H1 (cell line): ENCODE results near the gene PSMC1. TPM values are rescaled to one million over a fixed set of nuclear protein-coding genes. Genes with fewer than 3 reads are reported as not detected.

Experiments
- CTCF ChIA-PET: fragments of 300-600 bp; sonication (Branson Sonifier 250); formaldehyde crosslinking; loops from one replicate; lab custom pipeline; 2021; ENCODE audit not compliant: partially characterized antibody; lab: Charles Lee
- POLR2A ChIA-PET: fragments of 300-600 bp; sonication (Branson Sonifier 250); formaldehyde crosslinking; loops from one replicate; lab custom pipeline; 2021; ENCODE audit warnings: inconsistent platforms; ENCODE audit not compliant: partially characterized antibody; lab: Charles Lee
- DNase-seq, 2 experiments: peaks; one replicate each; pipeline versions ENCODE4 v3.0.0 to v3.0.0-alpha.2; 2010 to 2022; ENCODE audit warnings: low spot score in 2 of 2, low read depth in 1 of 2, mixed read lengths in 1 of 2
- FAIRE-seq: peaks from 2 replicates; lab custom pipeline; 2011; peaks lifted over from hg19 to GRCh38; lab: Jason Lieb, UNC
- H2AFZ ChIP-seq: 2 replicates; pipeline ENCODE4 v1.8.1; 2012; ENCODE audit warnings: low read length, inconsistent platforms
- H2AK5ac ChIP-seq: 2 replicates; pipeline ENCODE4 v1.6.1; 2013; ENCODE audit warnings: low read depth, low read length
- H2BK120ac ChIP-seq: replicated peaks from 2 replicates; pipeline ENCODE3; 2013; ENCODE audit warnings: low read depth, low read length, inconsistent platforms
- H2BK12ac ChIP-seq: 2 replicates; pipeline ENCODE4 v1.6.1; 2013; ENCODE audit warnings: low read depth, low read length
- H2BK15ac ChIP-seq: 2 replicates; pipeline ENCODE4 v1.6.1; 2013; ENCODE audit warnings: low read length
- H2BK20ac ChIP-seq: 2 replicates; pipeline ENCODE4 v1.6.1; 2013; ENCODE audit warnings: low read length
- H2BK5ac ChIP-seq: 2 replicates; pipeline ENCODE4 v1.6.1; 2013; ENCODE audit warnings: low read depth, low read length
- H3K14ac ChIP-seq: 2 replicates; pipeline ENCODE4 v1.6.1; 2013; ENCODE audit warnings: inconsistent platforms; ENCODE audit not compliant: insufficient read length
- H3K18ac ChIP-seq: 2 replicates; pipeline ENCODE4 v1.6.1; 2013; ENCODE audit warnings: low read length; ENCODE audit errors: extremely low read depth
- H3K23ac ChIP-seq: 2 replicates; pipeline ENCODE4 v1.6.1; 2013; ENCODE audit warnings: inconsistent platforms; ENCODE audit not compliant: insufficient read length
- H3K23me2 ChIP-seq: 2 replicates; pipeline ENCODE4 v1.6.1; 2013; ENCODE audit warnings: low read depth, low read length
- H3K27ac ChIP-seq: 2 replicates; pipeline ENCODE4 v1.6.1; 2011; ENCODE audit warnings: low read depth, low read length, inconsistent platforms
- H3K27me3 ChIP-seq, 4 experiments: replicated peaks in 1 of 4; 1 replicate in 1 of 4; 2 replicates in 3 of 4; pipeline versions ENCODE4 v1.6.1 to v1.8.1; 2011 to 2013; ENCODE audit warnings: low read length in 3 of 4, mild to moderate bottlenecking in 3 of 4, inconsistent platforms in 2 of 4, mixed read lengths in 2 of 4, moderate library complexity in 1 of 4; ENCODE audit not compliant: control insufficient read depth in 3 of 4, insufficient read depth in 3 of 4; ENCODE audit errors: extremely low read depth in 1 of 4
- H3K36me3 ChIP-seq, 4 experiments: 2 replicates each; pipeline versions ENCODE4 v1.6.1 to v1.8.1; 2011 to 2013; ENCODE audit warnings: mild to moderate bottlenecking in 4 of 4, low read length in 3 of 4, moderate library complexity in 2 of 4, control low read depth in 1 of 4, inconsistent platforms in 1 of 4; ENCODE audit not compliant: insufficient read depth in 4 of 4, control insufficient read depth in 2 of 4
- H3K4ac ChIP-seq: replicated peaks from 2 replicates; pipeline ENCODE3; 2013; ENCODE audit warnings: low read length, low read depth, mixed read lengths, inconsistent platforms; ENCODE audit not compliant: insufficient read length
- H3K4me1 ChIP-seq, 4 experiments: replicated peaks in 1 of 4; 1 replicate in 1 of 4; 2 replicates in 3 of 4; pipeline versions ENCODE4 v1.6.1 to v1.8.1; 2011 to 2013; ENCODE audit warnings: low read length in 3 of 4, inconsistent platforms in 2 of 4, mixed read lengths in 1 of 4; ENCODE audit not compliant: insufficient read depth in 4 of 4, control insufficient read depth in 3 of 4
- H3K4me2 ChIP-seq, 2 experiments: 2 replicates each; pipeline versions ENCODE4 v1.6.1 to v1.8.1; 2011 to 2013; ENCODE audit warnings: low read depth in 2 of 2, low read length in 2 of 2, control low read depth in 1 of 2, inconsistent platforms in 1 of 2, mild to moderate bottlenecking in 1 of 2; ENCODE audit not compliant: insufficient read depth in 1 of 2
- H3K4me3 ChIP-seq, 4 experiments: fragments of 200-600, 300-600 bp in 1 of 4; sonication (generic), shearing (Covaris generic), sonication (Bioruptor Twin) in 1 of 4; 2 replicates each; pipeline versions ENCODE4 v1.5.1 to v1.8.1; 2011 to 2016; ENCODE audit warnings: low read length in 4 of 4, low read depth in 3 of 4, control low read depth in 2 of 4, inconsistent platforms in 2 of 4, mild to moderate bottlenecking in 2 of 4, mixed read lengths in 1 of 4, moderate library complexity in 1 of 4; ENCODE audit not compliant: insufficient read depth in 2 of 4; ENCODE audit errors: extremely low read depth in 1 of 4
- H3K56ac ChIP-seq: replicated peaks from 2 replicates; pipeline ENCODE3; 2013; ENCODE audit warnings: low read depth, mild to moderate bottlenecking, mixed read lengths, low read length, inconsistent platforms; ENCODE audit not compliant: insufficient read length
- H3K79me1 ChIP-seq: 2 replicates; pipeline ENCODE4 v1.6.1; 2013; ENCODE audit warnings: low read depth, low read length, control low read depth
- H3K79me2 ChIP-seq, 2 experiments: 2 replicates each; pipeline versions ENCODE4 v1.6.1 to v1.8.1; 2012 to 2013; ENCODE audit warnings: low read length in 2 of 2, mild to moderate bottlenecking in 2 of 2, inconsistent platforms in 1 of 2; ENCODE audit not compliant: insufficient read depth in 2 of 2, control insufficient read depth in 1 of 2
- H3K9ac ChIP-seq, 4 experiments: replicated peaks in 1 of 4; 1 replicate in 1 of 4; 2 replicates in 3 of 4; pipeline versions ENCODE4 v1.6.1 to v1.8.1; 2011 to 2013; ENCODE audit warnings: low read depth in 3 of 4, low read length in 3 of 4, control low read depth in 2 of 4, mild to moderate bottlenecking in 2 of 4, moderate library complexity in 2 of 4, inconsistent platforms in 1 of 4; ENCODE audit errors: extremely low read depth in 1 of 4
- H3K9me3 ChIP-seq, 2 experiments: 2 replicates each; pipeline versions ENCODE4 v1.6.1 to v1.8.1; 2012 to 2013; ENCODE audit warnings: mild to moderate bottlenecking in 2 of 2, moderate library complexity in 2 of 2, control low read depth in 1 of 2, inconsistent platforms in 1 of 2, low read depth in 1 of 2, low read length in 1 of 2, mixed read lengths in 1 of 2; ENCODE audit not compliant: insufficient read depth in 2 of 2
- H4K20me1 ChIP-seq, 2 experiments: replicated peaks in 1 of 2; 2 replicates each; pipeline versions ENCODE3 to v1.8.1; 2011 to 2013; ENCODE audit warnings: inconsistent platforms in 2 of 2, low read length in 2 of 2, mild to moderate bottlenecking in 1 of 2; ENCODE audit not compliant: insufficient read depth in 2 of 2, control insufficient read depth in 1 of 2
- H4K5ac ChIP-seq: 2 replicates; pipeline ENCODE4 v1.6.1; 2013; ENCODE audit warnings: low read length, low read depth, mixed read lengths, inconsistent platforms; ENCODE audit not compliant: insufficient read length
- H4K8ac ChIP-seq: 2 replicates; pipeline ENCODE4 v1.8.0; 2013; ENCODE audit warnings: mild to moderate bottlenecking, moderate library complexity, low read length, inconsistent platforms; ENCODE audit not compliant: insufficient read depth; ENCODE audit errors: extremely low read depth
- H4K91ac ChIP-seq: replicated peaks from 2 replicates; pipeline ENCODE3; 2013; ENCODE audit warnings: low read length, mixed read lengths, inconsistent platforms; ENCODE audit not compliant: insufficient read length
- ASH2L ChIP-seq: fragments of 200-600, 300-600 bp; sonication (generic); IDR thresholded peaks from one replicate; pipeline ENCODE4 v1.7.1; 2017; ENCODE audit warnings: low read length
- BACH1 ChIP-seq: IDR thresholded peaks from 2 replicates; pipeline ENCODE4 v1.6.1; 2012; ENCODE audit warnings: low read length, improper control_type of control experiment
- CBX8 ChIP-seq: fragments of 300-800, 300-1000 bp; sonication (generic); IDR thresholded peaks from 2 replicates; pipeline ENCODE4 v1.7.1; 2016; ENCODE audit warnings: low read depth, low read length, borderline replicate concordance
- CHD1 ChIP-seq: IDR thresholded peaks from 2 replicates; pipeline ENCODE4 v1.6.1; 2012; ENCODE audit warnings: low read depth, low read length, improper control_type of control experiment
- EZH2 ChIP-seq: fragments of 200-600 bp; sonication (generic); IDR thresholded peaks from 2 replicates; pipeline ENCODE4 v1.7.1; 2012; ENCODE audit warnings: low read depth, mild to moderate bottlenecking, moderate library complexity, low read length, inconsistent platforms; ENCODE audit not compliant: severe bottlenecking
- FOSL1 ChIP-seq: IDR thresholded peaks from 2 replicates; pipeline ENCODE4 v1.6.1; 2011; ENCODE audit warnings: mild to moderate bottlenecking, low read depth, low read length, moderate library complexity; ENCODE audit not compliant: insufficient read depth
- KDM5A ChIP-seq: fragments of 200-600 bp; IDR thresholded peaks from 2 replicates; pipeline ENCODE4 v1.7.1; 2012; ENCODE audit warnings: mild to moderate bottlenecking, low read length, inconsistent platforms, mixed read lengths
- PHF8 ChIP-seq: fragments of 200-600 bp; sonication (generic); conservative IDR thresholded peaks from 2 replicates; pipeline ENCODE4 v1.7.1; 2012; ENCODE audit warnings: low read depth, mild to moderate bottlenecking, inconsistent platforms, low read length, moderate library complexity
- POLR2A ChIP-seq, 2 experiments: IDR thresholded peaks; 1 replicate in 1 of 2; 2 replicates in 1 of 2; pipeline ENCODE4 v1.6.1; 2011; ENCODE audit warnings: low read depth in 2 of 2, low read length in 2 of 2, mild to moderate bottlenecking in 2 of 2; ENCODE audit errors: control extremely low read depth in 1 of 2
- TCF12 ChIP-seq: IDR thresholded peaks from 2 replicates; pipeline ENCODE4 v1.6.1; 2011; ENCODE audit warnings: low read depth, mild to moderate bottlenecking, low read length
- WGBS, 2 experiments: shearing (Covaris generic) in 1 of 2; methylation state at CpG; one replicate each; pipeline versions ENCODE4 v1.1.6 to v1.1.7; 2013 to 2015; ENCODE audit warnings: low lambda C conversion rate in 2 of 2, mixed read lengths in 2 of 2, inconsistent platforms in 1 of 2, low coverage in 1 of 2, missing lambda C conversion rate in 1 of 2; ENCODE audit not compliant: insufficient replicate concordance in 2 of 2, insufficient coverage in 1 of 2, insufficient read length in 1 of 2; ENCODE audit errors: extremely low coverage in 1 of 2, missing lambda C conversion rate in 1 of 2; 5-methylcytosine and 5-hydroxymethylcytosine counted together
- polyA plus RNA-seq, 7 experiments: library from polyadenylated mRNA; depleted of rRNA in 3 of 7; stranded (reverse) in 5 of 7; unstranded in 2 of 7; fragments of >200 nt in 5 of 7; fragments of 200-250 nt in 2 of 7; gene quantifications; 1 replicate in 5 of 7; 2 replicates in 1 of 7; 4 replicates in 1 of 7; pipeline versions ENCODE4 v1.2.1 to v1.2.3, GENCODE V29; 2011 to 2013; ENCODE audit warnings: missing spikeins in 2 of 7, mixed read lengths in 2 of 7
- total RNA-seq: library from RNA; stranded (reverse); fragmentation: NEBNext Ultra II Directional; extraction: Animal tissue kit (Norgen Biotek cat#: 25700); gene quantifications from 2 replicates; pipeline ENCODE4 v1.2.1, GENCODE V29; 2021

Gene PSMC1
- total and polyA plus RNA-seq, 2 of the 8 experiments (the other 6 are each of a cell fraction or from before 2014, with no cell fraction given), result 46.2 to 99.6 TPM

- no peak overlapping the region for H2BK15ac ChIP-seq
- H2AK5ac ChIP-seq, result no peak overlapping the region
- no peak overlapping the region for H4K91ac ChIP-seq
- H2BK120ac ChIP-seq, result no peak overlapping the region
- no peak overlapping the region for H3K18ac ChIP-seq
- H3K9ac ChIP-seq, result no peak overlapping the region
- H3K23ac ChIP-seq, result no peak overlapping the region
- WGBS, 2 experiments, result 85% methylated on average over 2 of the region's 2 CpGs; no CpG with 5 or more reads in 1 of the 2 experiments
- no peaks in the 10 kb centered on the region for H3K4me1 ChIP-seq
- no peak overlapping the region for H2BK12ac ChIP-seq
- no peaks in the 10 kb centered on the region for H3K36me3 ChIP-seq
- H4K8ac ChIP-seq, result no peak overlapping the region
- no peak overlapping the region for H2BK5ac ChIP-seq
- no peak for TF ChIP-seq ASH2L
- no peak for TF ChIP-seq BACH1
- no peak for TF ChIP-seq CHD1
- TF ChIP-seq EZH2, result no peak
- no peak for TF ChIP-seq PHF8
- no peak for TF ChIP-seq CBX8
- no peak for TF ChIP-seq POLR2A (IDR thresholded peaks at IDR 0.05; ENCODE audit: control extremely low read depth in 1 of 2, low read depth in 2 of 2, low read length in 2 of 2)
- TF ChIP-seq KDM5A, result no peak
- TF ChIP-seq FOSL1, result no peak
- no peak for TF ChIP-seq TCF12
- TF ChIP-seq, all 59 proteins: peak for 0
- H2AFZ ChIP-seq, result no peak overlapping the region
- no peak overlapping the region for H3K56ac ChIP-seq
- H3K4ac ChIP-seq, result no peak overlapping the region
- H4K5ac ChIP-seq, result no peak overlapping the region
- no peaks in the 10 kb centered on the region for H3K79me1 ChIP-seq
- H3K4me3 ChIP-seq, result no peak overlapping the region
- no peak overlapping the region for H3K4me2 ChIP-seq
- no peaks in the 10 kb centered on the region for H4K20me1 ChIP-seq
- no peaks in the 10 kb centered on the region for H3K23me2 ChIP-seq
- H3K27me3 ChIP-seq, result no peaks in the 10 kb centered on the region; a peak in 2 of 7 replicates
- H3K9me3 ChIP-seq, result peaks cover 0 to 6% of the 10 kb centered on the region in 2 experiments; a peak in 2 of 4 replicates
- no peak overlapping the region for H3K27ac ChIP-seq
- POLR2A ChIA-PET, result no interaction called here
- no peaks in the 10 kb centered on the region for H3K79me2 ChIP-seq
- DNase-seq (no peak), FAIRE-seq (no peak)
- H3K14ac ChIP-seq, result no peak overlapping the region
- no peak overlapping the region for H2BK20ac ChIP-seq
- CTCF ChIA-PET, result no interaction called here
Observed at GRCh38 chr14:90248594-90248993, 7.8 kb upstream of the PSMC1 start.
